NCI-H226 (cell line): ENCODE data around the gene SPATA31A3.
"Not testable (repeated sequence)": the region's sequence is repeated elsewhere in the genome, so short reads cannot be mapped to it uniquely, and the experiment has no call there.

Source experiments
- DNase-seq: peaks from one replicate; pipeline ENCODE4 v3.0.0-alpha.2; 2015

SPATA31A3 gene

DNA sequence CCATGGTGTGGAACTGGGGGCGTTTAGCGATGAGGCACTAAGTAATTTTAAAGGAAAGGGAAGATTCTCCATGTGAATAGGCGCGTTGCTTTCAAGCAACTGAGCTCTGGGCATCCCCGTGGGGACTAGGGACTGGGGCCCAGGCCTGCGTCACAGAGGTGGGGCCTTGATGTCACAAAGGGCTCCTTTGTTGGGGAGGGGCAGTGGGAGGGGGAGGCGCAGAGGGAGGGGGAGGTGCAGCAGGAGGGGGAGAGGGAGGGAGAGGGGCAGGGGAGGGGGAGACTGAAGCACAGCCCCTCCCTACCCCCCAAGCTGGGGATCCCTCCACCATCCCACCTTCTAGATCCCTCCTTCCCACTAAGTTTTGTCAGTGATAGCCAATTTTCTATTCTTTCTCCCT lies at the start of gene SPATA31A3:
Gene SPATA31A3, minus strand, starts transcription at position 101 of the 400 bp plus-strand sequence. Its CDS starts 29 bp downstream, at position 72.
- DNase-seq = not testable (repeated sequence)

- peak; percentile 26 for DNase-seq
These were observed 39.8 kb downstream of the SPATA31A3 start for GRCh38 chr9:66952576-66952975.

- DNase-seq = not testable (repeated sequence)
These were observed 49.8 kb downstream of the SPATA31A3 start for GRCh38 chr9:66942400-66943155.

DNA sequence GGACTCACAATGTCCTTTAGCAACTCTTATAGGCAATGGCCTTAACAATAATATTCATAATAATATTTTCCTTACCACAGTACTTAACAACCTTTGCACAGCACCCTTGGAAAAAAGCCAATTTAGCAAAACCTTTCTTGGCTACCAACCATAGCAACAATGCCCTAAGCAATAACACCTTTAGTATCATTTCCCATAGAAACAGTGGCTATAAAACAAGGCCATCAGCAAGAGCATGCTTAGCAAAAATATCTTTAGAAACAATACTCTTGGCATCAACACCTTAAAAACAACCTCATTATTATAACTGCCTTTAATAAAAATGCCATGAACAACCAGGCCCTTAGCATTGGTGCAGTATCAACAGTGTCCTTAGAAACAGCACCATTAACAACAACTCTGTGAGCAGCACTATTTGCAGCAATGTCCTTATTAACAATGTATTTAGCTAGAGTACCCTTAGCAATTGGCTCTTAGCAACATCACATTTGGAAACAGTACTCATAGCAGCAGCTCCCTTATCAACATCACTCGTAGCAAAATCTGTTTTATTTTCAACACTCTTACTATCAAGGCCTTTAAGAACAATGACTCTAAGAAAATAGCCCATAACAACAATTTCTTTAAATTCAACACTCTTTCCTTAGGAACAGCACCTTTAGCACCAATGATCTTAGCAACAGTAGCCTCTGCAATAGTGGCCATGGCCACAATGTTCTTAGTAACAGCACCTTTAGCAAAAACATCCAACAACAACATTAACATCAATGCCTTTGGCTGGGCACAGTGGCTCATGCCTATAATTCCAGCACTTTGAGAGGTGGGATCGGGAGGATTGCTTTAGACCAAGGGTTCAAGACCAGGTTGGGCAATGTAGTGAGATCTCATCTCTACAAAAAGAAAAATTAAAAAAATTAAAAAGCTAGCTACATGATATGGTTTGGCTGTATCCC lies 52.2 kb downstream of the SPATA31A3 start:
- DNase-seq = not testable (repeated sequence)

- DNase-seq = not testable (repeated sequence)
These were observed 54.0 kb downstream of the SPATA31A3 start for GRCh38 chr9:66938322-66938721.

DNA sequence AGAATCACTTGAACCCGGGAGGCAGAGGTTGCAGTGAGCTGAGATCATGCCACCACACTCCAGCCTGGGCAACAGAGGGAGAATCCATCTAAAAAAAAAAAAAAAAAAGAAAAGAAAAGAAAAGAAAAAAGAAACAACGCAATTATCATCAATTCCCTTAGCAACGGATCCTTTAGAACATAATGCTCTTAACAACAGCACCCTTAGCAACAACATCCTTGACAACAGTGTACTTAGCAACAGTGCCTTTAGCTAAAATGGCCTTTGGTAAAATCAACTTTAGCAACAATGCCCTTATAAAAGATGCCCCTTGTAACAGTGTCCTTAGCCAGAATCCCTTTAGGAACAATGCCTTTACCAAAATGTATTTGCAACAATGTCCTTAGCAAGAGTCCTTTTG lies 54.7 kb downstream of the SPATA31A3 start:
- not testable (repeated sequence) for DNase-seq
